ENCODE measurements around the gene SHE. TPM values are rescaled to one million over a fixed set of nuclear protein-coding genes. Genes with fewer than 3 reads are reported as not detected.
"Not testable (repeated sequence)": the region's sequence is repeated elsewhere in the genome, so short reads cannot be mapped to it uniquely, and the experiment has no call there.

The SHE gene
- polyA plus RNA-seq, 4 donors: 0.67 to 15.5 (median 3.3) TPM

GRCh38 chr1:154492115-154492514, 10.1 kb downstream of the SHE start:
- Histone ChIP-seq H3K27me3 (ENCODE audit: control insufficient read depth in 3 of 3, insufficient read depth in 3 of 3, low read length in 3 of 3) (peaks cover 0 to 12% (median 0%) of the 10 kb centered on the region in 3 donors), H3K4me3 (ENCODE audit: low read depth in 1 of 3, low read length in 3 of 3) (no peak overlapping the region), H3K36me3 (ENCODE audit: control insufficient read depth in 3 of 3, insufficient read depth in 2 of 3, low read depth in 1 of 3, low read length in 3 of 3) (peaks cover 0 to 3% (median 2%) of the 10 kb centered on the region in 3 donors), H3K9me3 (ENCODE audit: control insufficient read depth in 2 of 2, insufficient read depth in 1 of 2, low read depth in 1 of 2, low read length in 1 of 2) (no peaks in the 10 kb centered on the region), H3K4me1 (ENCODE audit: control insufficient read depth in 3 of 3, insufficient read depth in 2 of 3, low read depth in 1 of 3, low read length in 2 of 3) (peaks cover 0 to 7% (median 0%) of the 10 kb centered on the region in 3 donors), H3K27ac (ENCODE audit: low read depth in 1 of 3, low read length in 2 of 3) (peak overlapping the region in 1 of 3 donors; percentile 66)
- FAIRE-seq (no peak), DNase-seq (no peak)
- WGBS, 3 donors: 65 to 87% (median 87%) methylated on average over 4 of the region's 4 CpGs

GRCh38 chr1:154490317-154490716, 11.9 kb downstream of the SHE start:
- WGBS, 3 donors: 40 to 69% (median 43%) methylated on average over 1 of the region's 1 CpG
- Histone ChIP-seq H3K4me1 (ENCODE audit: control insufficient read depth in 3 of 3, insufficient read depth in 2 of 3, low read depth in 1 of 3, low read length in 2 of 3) (peaks cover 0 to 4% (median 0%) of the 10 kb centered on the region in 3 donors), H3K27me3 (ENCODE audit: control insufficient read depth in 3 of 3, insufficient read depth in 3 of 3, low read length in 3 of 3) (peaks cover 0 to 12% (median 0%) of the 10 kb centered on the region in 3 donors), H3K27ac (ENCODE audit: low read depth in 1 of 3, low read length in 2 of 3) (no peak overlapping the region), H3K9me3 (ENCODE audit: control insufficient read depth in 2 of 2, insufficient read depth in 1 of 2, low read depth in 1 of 2, low read length in 1 of 2) (no peaks in the 10 kb centered on the region), H3K4me3 (ENCODE audit: low read depth in 1 of 3, low read length in 3 of 3) (no peak overlapping the region), H3K36me3 (ENCODE audit: control insufficient read depth in 3 of 3, insufficient read depth in 2 of 3, low read depth in 1 of 3, low read length in 3 of 3) (peaks cover 0 to 3% (median 2%) of the 10 kb centered on the region in 3 donors)
- FAIRE-seq: no peak
- DNase-seq: no peak

GRCh38 chr1:154489695-154490274, 12.4 kb downstream of the SHE start:
- no peak for FAIRE-seq
- 70 to 78% (median 72%) methylated on average over 5 of the region's 5 CpGs for WGBS, 3 donors
- H3K9me3 ChIP-seq (ENCODE audit: control insufficient read depth in 2 of 2, insufficient read depth in 1 of 2, low read depth in 1 of 2, low read length in 1 of 2): no peaks in the 10 kb centered on the region
- H3K4me3 ChIP-seq (ENCODE audit: low read depth in 1 of 3, low read length in 3 of 3): no peak overlapping the region
- no peak overlapping the region for H3K27ac ChIP-seq (ENCODE audit: low read depth in 1 of 3, low read length in 2 of 3)
- peaks cover 0 to 4% (median 0%) of the 10 kb centered on the region in 3 donors for H3K4me1 ChIP-seq (ENCODE audit: control insufficient read depth in 3 of 3, insufficient read depth in 2 of 3, low read depth in 1 of 3, low read length in 2 of 3)
- peaks cover 0 to 12% (median 0%) of the 10 kb centered on the region in 3 donors for H3K27me3 ChIP-seq (ENCODE audit: control insufficient read depth in 3 of 3, insufficient read depth in 3 of 3, low read length in 3 of 3)
- H3K36me3 ChIP-seq (ENCODE audit: control insufficient read depth in 3 of 3, insufficient read depth in 2 of 3, low read depth in 1 of 3, low read length in 3 of 3): peaks cover 0 to 3% (median 2%) of the 10 kb centered on the region in 3 donors
- no peak for DNase-seq

- no peak overlapping the region for H3K4me3 ChIP-seq (ENCODE audit: low read depth in 1 of 3, low read length in 3 of 3)
- H3K4me1 ChIP-seq (ENCODE audit: control insufficient read depth in 3 of 3, insufficient read depth in 2 of 3, low read depth in 1 of 3, low read length in 2 of 3): peaks cover 0 to 4% (median 0%) of the 10 kb centered on the region in 3 donors
- H3K9me3 ChIP-seq (ENCODE audit: control insufficient read depth in 2 of 2, insufficient read depth in 1 of 2, low read depth in 1 of 2, low read length in 1 of 2): no peaks in the 10 kb centered on the region
- H3K27ac ChIP-seq (ENCODE audit: low read depth in 1 of 3, low read length in 2 of 3): no peak overlapping the region
- H3K27me3 ChIP-seq (ENCODE audit: control insufficient read depth in 3 of 3, insufficient read depth in 3 of 3, low read length in 3 of 3): peaks cover 0 to 12% (median 0%) of the 10 kb centered on the region in 3 donors
- FAIRE-seq (no peak), DNase-seq (no peak)
- WGBS, 3 donors: 59 to 69% (median 67%) methylated on average over 20 of the region's 20 CpGs
- H3K36me3 ChIP-seq (ENCODE audit: control insufficient read depth in 3 of 3, insufficient read depth in 2 of 3, low read depth in 1 of 3, low read length in 3 of 3): peaks cover 0 to 3% (median 2%) of the 10 kb centered on the region in 3 donors
Measured at GRCh38 chr1:154488922-154489321, 13.3 kb downstream of the SHE start.

GRCh38 chr1:154486756-154487155, 15.5 kb downstream of the SHE start:
- not testable (repeated sequence) for H3K27ac ChIP-seq (ENCODE audit: low read depth in 1 of 3, low read length in 2 of 3); H3K36me3 ChIP-seq (ENCODE audit: control insufficient read depth in 3 of 3, insufficient read depth in 2 of 3, low read depth in 1 of 3, low read length in 3 of 3); FAIRE-seq; H3K9me3 ChIP-seq (ENCODE audit: control insufficient read depth in 2 of 2, insufficient read depth in 1 of 2, low read depth in 1 of 2, low read length in 1 of 2); DNase-seq; H3K4me3 ChIP-seq (ENCODE audit: low read depth in 1 of 3, low read length in 3 of 3); H3K4me1 ChIP-seq (ENCODE audit: control insufficient read depth in 3 of 3, insufficient read depth in 2 of 3, low read depth in 1 of 3, low read length in 2 of 3); H3K27me3 ChIP-seq (ENCODE audit: control insufficient read depth in 3 of 3, insufficient read depth in 3 of 3, low read length in 3 of 3)
- WGBS, 3 donors: 68 to 80% (median 69%) methylated on average over 5 of the region's 5 CpGs

- H3K9me3 ChIP-seq (ENCODE audit: control insufficient read depth in 2 of 2, insufficient read depth in 1 of 2, low read depth in 1 of 2, low read length in 1 of 2): no peaks in the 10 kb centered on the region
- peaks cover 0 to 3% (median 0%) of the 10 kb centered on the region in 3 donors for H3K27me3 ChIP-seq (ENCODE audit: control insufficient read depth in 3 of 3, insufficient read depth in 3 of 3, low read length in 3 of 3)
- H3K36me3 ChIP-seq (ENCODE audit: control insufficient read depth in 3 of 3, insufficient read depth in 2 of 3, low read depth in 1 of 3, low read length in 3 of 3): peaks cover 0 to 3% (median 0%) of the 10 kb centered on the region in 3 donors
- DNase-seq (no peak), FAIRE-seq (no peak)
- peaks cover 0 to 4% (median 0%) of the 10 kb centered on the region in 3 donors for H3K4me1 ChIP-seq (ENCODE audit: control insufficient read depth in 3 of 3, insufficient read depth in 2 of 3, low read depth in 1 of 3, low read length in 2 of 3)
- H3K4me3 ChIP-seq (ENCODE audit: low read depth in 1 of 3, low read length in 3 of 3): no peak overlapping the region
- H3K27ac ChIP-seq (ENCODE audit: low read depth in 1 of 3, low read length in 2 of 3): peak overlapping the region in 1 of 3 donors; percentile 48
- 69 to 86% (median 82%) methylated on average over 7 of the region's 7 CpGs for WGBS, 3 donors
Measured at GRCh38 chr1:154485910-154486496, 16.2 kb downstream of the SHE start.

GRCh38 chr1:154485106-154485505, 17.1 kb downstream of the SHE start:
- no peak for DNase-seq
- H3K9me3 ChIP-seq (ENCODE audit: control insufficient read depth in 2 of 2, insufficient read depth in 1 of 2, low read depth in 1 of 2, low read length in 1 of 2): no peaks in the 10 kb centered on the region
- FAIRE-seq: no peak
- 66 to 82% (median 71%) methylated on average over 5 of the region's 5 CpGs for WGBS, 3 donors
- peaks cover 0 to 3% (median 0%) of the 10 kb centered on the region in 3 donors for H3K36me3 ChIP-seq (ENCODE audit: control insufficient read depth in 3 of 3, insufficient read depth in 2 of 3, low read depth in 1 of 3, low read length in 3 of 3)
- peaks cover 0 to 4% (median 0%) of the 10 kb centered on the region in 3 donors for H3K4me1 ChIP-seq (ENCODE audit: control insufficient read depth in 3 of 3, insufficient read depth in 2 of 3, low read depth in 1 of 3, low read length in 2 of 3)
- no peak overlapping the region for H3K4me3 ChIP-seq (ENCODE audit: low read depth in 1 of 3, low read length in 3 of 3)
- H3K27me3 ChIP-seq (ENCODE audit: control insufficient read depth in 3 of 3, insufficient read depth in 3 of 3, low read length in 3 of 3): no peaks in the 10 kb centered on the region
- H3K27ac ChIP-seq (ENCODE audit: low read depth in 1 of 3, low read length in 2 of 3): no peak overlapping the region

GRCh38 chr1:154483941-154484803, 18.0 kb downstream of the SHE start:
- WGBS, 3 donors: 47 to 66% (median 50%) methylated on average over 14 of the region's 14 CpGs
- Histone ChIP-seq H3K27ac (ENCODE audit: low read depth in 1 of 3, low read length in 2 of 3) (peak overlapping the region in 1 of 3 donors; percentile 45), H3K27me3 (ENCODE audit: control insufficient read depth in 3 of 3, insufficient read depth in 3 of 3, low read length in 3 of 3) (no peaks in the 10 kb centered on the region), H3K4me1 (ENCODE audit: control insufficient read depth in 3 of 3, insufficient read depth in 2 of 3, low read depth in 1 of 3, low read length in 2 of 3) (peaks cover 0 to 4% (median 0%) of the 10 kb centered on the region in 3 donors), H3K9me3 (ENCODE audit: control insufficient read depth in 2 of 2, insufficient read depth in 1 of 2, low read depth in 1 of 2, low read length in 1 of 2) (no peaks in the 10 kb centered on the region), H3K36me3 (ENCODE audit: control insufficient read depth in 3 of 3, insufficient read depth in 2 of 3, low read depth in 1 of 3, low read length in 3 of 3) (peaks cover 0 to 3% (median 0%) of the 10 kb centered on the region in 3 donors), H3K4me3 (ENCODE audit: low read depth in 1 of 3, low read length in 3 of 3) (no peak overlapping the region)
- DNase-seq: peak in 1 of 2 donors; percentile 43
- no peak for FAIRE-seq
